Measurements from ENCODE around the gene ATG10. TPM values are rescaled to one million over a fixed set of nuclear protein-coding genes. Genes with fewer than 3 reads are reported as not detected.

ATG10 gene
- total and polyA plus RNA-seq, 2 of the 8 experiments (the other 6 are each of a cell fraction or from before 2014, with no cell fraction given): 3.7 to 8.8 TPM

DNA sequence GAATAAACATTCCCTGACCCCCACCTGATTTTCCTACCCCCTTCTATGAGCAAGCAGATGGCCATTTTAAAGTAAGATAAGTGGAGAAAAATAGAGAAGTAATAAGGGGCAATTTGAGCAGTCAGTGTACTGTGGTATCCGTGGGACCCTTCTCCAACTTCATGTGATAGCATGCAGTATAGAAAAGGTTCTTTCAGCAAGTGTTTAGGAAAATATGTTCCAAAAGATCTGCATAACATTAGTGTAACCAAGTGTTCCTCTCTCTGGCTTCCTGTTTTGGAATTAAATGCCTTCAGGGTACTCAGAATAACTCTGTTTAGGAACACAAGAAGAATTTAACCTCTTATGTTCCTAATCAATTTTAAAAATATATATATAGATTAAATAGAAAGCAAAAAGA is 134.9 kb downstream of the ATG10 start (continued):
- TF ChIP-seq, protein P1, sequence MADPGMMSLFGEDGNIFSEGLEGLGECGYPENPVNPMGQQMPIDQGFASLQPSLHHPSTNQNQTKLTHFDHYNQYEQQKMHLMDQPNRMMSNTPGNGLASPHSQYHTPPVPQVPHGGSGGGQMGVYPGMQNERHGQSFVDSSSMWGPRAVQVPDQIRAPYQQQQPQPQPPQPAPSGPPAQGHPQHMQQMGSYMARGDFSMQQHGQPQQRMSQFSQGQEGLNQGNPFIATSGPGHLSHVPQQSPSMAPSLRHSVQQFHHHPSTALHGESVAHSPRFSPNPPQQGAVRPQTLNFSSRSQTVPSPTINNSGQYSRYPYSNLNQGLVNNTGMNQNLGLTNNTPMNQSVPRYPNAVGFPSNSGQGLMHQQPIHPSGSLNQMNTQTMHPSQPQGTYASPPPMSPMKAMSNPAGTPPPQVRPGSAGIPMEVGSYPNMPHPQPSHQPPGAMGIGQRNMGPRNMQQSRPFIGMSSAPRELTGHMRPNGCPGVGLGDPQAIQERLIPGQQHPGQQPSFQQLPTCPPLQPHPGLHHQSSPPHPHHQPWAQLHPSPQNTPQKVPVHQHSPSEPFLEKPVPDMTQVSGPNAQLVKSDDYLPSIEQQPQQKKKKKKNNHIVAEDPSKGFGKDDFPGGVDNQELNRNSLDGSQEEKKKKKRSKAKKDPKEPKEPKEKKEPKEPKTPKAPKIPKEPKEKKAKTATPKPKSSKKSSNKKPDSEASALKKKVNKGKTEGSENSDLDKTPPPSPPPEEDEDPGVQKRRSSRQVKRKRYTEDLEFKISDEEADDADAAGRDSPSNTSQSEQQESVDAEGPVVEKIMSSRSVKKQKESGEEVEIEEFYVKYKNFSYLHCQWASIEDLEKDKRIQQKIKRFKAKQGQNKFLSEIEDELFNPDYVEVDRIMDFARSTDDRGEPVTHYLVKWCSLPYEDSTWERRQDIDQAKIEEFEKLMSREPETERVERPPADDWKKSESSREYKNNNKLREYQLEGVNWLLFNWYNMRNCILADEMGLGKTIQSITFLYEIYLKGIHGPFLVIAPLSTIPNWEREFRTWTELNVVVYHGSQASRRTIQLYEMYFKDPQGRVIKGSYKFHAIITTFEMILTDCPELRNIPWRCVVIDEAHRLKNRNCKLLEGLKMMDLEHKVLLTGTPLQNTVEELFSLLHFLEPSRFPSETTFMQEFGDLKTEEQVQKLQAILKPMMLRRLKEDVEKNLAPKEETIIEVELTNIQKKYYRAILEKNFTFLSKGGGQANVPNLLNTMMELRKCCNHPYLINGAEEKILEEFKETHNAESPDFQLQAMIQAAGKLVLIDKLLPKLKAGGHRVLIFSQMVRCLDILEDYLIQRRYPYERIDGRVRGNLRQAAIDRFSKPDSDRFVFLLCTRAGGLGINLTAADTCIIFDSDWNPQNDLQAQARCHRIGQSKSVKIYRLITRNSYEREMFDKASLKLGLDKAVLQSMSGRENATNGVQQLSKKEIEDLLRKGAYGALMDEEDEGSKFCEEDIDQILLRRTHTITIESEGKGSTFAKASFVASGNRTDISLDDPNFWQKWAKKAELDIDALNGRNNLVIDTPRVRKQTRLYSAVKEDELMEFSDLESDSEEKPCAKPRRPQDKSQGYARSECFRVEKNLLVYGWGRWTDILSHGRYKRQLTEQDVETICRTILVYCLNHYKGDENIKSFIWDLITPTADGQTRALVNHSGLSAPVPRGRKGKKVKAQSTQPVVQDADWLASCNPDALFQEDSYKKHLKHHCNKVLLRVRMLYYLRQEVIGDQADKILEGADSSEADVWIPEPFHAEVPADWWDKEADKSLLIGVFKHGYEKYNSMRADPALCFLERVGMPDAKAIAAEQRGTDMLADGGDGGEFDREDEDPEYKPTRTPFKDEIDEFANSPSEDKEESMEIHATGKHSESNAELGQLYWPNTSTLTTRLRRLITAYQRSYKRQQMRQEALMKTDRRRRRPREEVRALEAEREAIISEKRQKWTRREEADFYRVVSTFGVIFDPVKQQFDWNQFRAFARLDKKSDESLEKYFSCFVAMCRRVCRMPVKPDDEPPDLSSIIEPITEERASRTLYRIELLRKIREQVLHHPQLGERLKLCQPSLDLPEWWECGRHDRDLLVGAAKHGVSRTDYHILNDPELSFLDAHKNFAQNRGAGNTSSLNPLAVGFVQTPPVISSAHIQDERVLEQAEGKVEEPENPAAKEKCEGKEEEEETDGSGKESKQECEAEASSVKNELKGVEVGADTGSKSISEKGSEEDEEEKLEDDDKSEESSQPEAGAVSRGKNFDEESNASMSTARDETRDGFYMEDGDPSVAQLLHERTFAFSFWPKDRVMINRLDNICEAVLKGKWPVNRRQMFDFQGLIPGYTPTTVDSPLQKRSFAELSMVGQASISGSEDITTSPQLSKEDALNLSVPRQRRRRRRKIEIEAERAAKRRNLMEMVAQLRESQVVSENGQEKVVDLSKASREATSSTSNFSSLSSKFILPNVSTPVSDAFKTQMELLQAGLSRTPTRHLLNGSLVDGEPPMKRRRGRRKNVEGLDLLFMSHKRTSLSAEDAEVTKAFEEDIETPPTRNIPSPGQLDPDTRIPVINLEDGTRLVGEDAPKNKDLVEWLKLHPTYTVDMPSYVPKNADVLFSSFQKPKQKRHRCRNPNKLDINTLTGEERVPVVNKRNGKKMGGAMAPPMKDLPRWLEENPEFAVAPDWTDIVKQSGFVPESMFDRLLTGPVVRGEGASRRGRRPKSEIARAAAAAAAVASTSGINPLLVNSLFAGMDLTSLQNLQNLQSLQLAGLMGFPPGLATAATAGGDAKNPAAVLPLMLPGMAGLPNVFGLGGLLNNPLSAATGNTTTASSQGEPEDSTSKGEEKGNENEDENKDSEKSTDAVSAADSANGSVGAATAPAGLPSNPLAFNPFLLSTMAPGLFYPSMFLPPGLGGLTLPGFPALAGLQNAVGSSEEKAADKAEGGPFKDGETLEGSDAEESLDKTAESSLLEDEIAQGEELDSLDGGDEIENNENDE (IDR thresholded peaks at IDR 0.05; ENCODE audit: insufficient replicate concordance, low read length): no peak
- TF ChIP-seq POU5F1 (IDR thresholded peaks at IDR 0.05; ENCODE audit: low read depth, low read length) (no peak), MAFK (IDR thresholded peaks at IDR 0.05; ENCODE audit: low read depth, low read length) (no peak), CEBPB (IDR thresholded peaks at IDR 0.05; ENCODE audit: low read depth, low read length) (no peak), SP1 (IDR thresholded peaks at IDR 0.05; ENCODE audit: low read depth, low read length) (no peak), KDM5A (IDR thresholded peaks at IDR 0.05; ENCODE audit: low read length) (no peak), TBP (IDR thresholded peaks at IDR 0.05; ENCODE audit: low read depth, low read length) (no peak), SP2 (IDR thresholded peaks at IDR 0.05; ENCODE audit: low read length) (no peak), PHF8 (conservative IDR thresholded peaks at IDR 0.05; ENCODE audit: low read depth, low read length) (no peak)
- TF ChIP-seq, protein P2, sequence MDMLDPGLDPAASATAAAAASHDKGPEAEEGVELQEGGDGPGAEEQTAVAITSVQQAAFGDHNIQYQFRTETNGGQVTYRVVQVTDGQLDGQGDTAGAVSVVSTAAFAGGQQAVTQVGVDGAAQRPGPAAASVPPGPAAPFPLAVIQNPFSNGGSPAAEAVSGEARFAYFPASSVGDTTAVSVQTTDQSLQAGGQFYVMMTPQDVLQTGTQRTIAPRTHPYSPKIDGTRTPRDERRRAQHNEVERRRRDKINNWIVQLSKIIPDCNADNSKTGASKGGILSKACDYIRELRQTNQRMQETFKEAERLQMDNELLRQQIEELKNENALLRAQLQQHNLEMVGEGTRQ (IDR thresholded peaks at IDR 0.05; ENCODE audit: low read length): no peak
- TF ChIP-seq, protein P3, sequence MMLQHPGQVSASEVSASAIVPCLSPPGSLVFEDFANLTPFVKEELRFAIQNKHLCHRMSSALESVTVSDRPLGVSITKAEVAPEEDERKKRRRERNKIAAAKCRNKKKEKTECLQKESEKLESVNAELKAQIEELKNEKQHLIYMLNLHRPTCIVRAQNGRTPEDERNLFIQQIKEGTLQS (IDR thresholded peaks at IDR 0.05; ENCODE audit: insufficient read depth, low read depth, low read length): no peak

All from H1 (cell line).